ENCODE measurements around the gene DPP7.
"Not testable (repeated sequence)": the region's sequence is repeated elsewhere in the genome, so short reads cannot be mapped to it uniquely, and the experiment has no call there.

Gene DPP7

GRCh38 chr9:137138058-137138721 is 23.7 kb upstream of the DPP7 start:
- no peak for DNase-seq (ENCODE audit: low read depth)
- no peak for TF ChIP-seq CTCF (IDR thresholded peaks at IDR 0.05; ENCODE audit: control insufficient read depth, insufficient read depth, low read depth, low read length, missing control alignments)
- no peak overlapping the region for H3K4me3 ChIP-seq (ENCODE audit: control insufficient read depth, low read depth, low read length)

GRCh38 chr9:137136881-137137607 is 22.5 kb upstream of the DPP7 start:
- no peak overlapping the region for H3K4me3 ChIP-seq (ENCODE audit: control insufficient read depth, low read depth, low read length)
- no peak for TF ChIP-seq CTCF (IDR thresholded peaks at IDR 0.05; ENCODE audit: control insufficient read depth, insufficient read depth, low read depth, low read length, missing control alignments)
- DNase-seq (ENCODE audit: low read depth): no peak

- TF ChIP-seq CTCF (IDR thresholded peaks at IDR 0.05; ENCODE audit: control insufficient read depth, insufficient read depth, low read depth, low read length, missing control alignments): no peak
- no peak overlapping the region for H3K4me3 ChIP-seq (ENCODE audit: control insufficient read depth, low read depth, low read length)
- DNase-seq (ENCODE audit: low read depth): no peak
These were observed 21.8 kb upstream of the DPP7 start for GRCh38 chr9:137136261-137136880.

- not testable (repeated sequence) for DNase-seq (ENCODE audit: low read depth); H3K4me3 ChIP-seq (ENCODE audit: control insufficient read depth, low read depth, low read length)
These were observed 20.6 kb upstream of the DPP7 start for GRCh38 chr9:137135154-137135553.

GRCh38 chr9:137134191-137134590 is 19.7 kb upstream of the DPP7 start:
- DNase-seq (ENCODE audit: low read depth): no peak
- no peak overlapping the region for H3K4me3 ChIP-seq (ENCODE audit: control insufficient read depth, low read depth, low read length)
- TF ChIP-seq CTCF (IDR thresholded peaks at IDR 0.05; ENCODE audit: control insufficient read depth, insufficient read depth, low read depth, low read length, missing control alignments): no peak

GRCh38 chr9:137130176-137130755 is 15.7 kb upstream of the DPP7 start:
- H3K4me3 ChIP-seq (ENCODE audit: control insufficient read depth, low read depth, low read length): peak overlapping the region; percentile 91
- TF ChIP-seq CTCF (IDR thresholded peaks at IDR 0.05; ENCODE audit: control insufficient read depth, insufficient read depth, low read depth, low read length, missing control alignments): no peak
- no peak for DNase-seq (ENCODE audit: low read depth)

Measured in AG09309 (cell line).